Measurements from ENCODE around the gene TMA7.

Gene TMA7

DNA sequence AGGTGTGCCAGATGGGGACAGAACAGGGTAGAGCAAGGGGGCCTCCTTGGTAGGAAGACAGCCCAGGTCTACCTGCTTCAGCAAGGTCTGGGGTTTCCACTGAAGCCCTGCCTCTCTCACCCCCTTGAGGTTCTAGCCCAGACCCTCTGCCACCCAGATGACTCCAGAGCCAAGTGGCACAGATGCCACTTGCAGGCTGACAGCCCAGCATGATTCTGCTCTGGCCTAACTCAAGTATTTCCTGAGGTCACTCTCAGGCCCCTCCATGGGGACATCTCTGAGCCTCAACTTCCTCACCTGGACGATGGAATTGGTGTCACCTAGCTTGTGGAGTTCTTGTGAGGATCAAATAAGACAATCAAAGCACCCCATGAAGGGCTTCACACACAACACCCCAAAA, 34.1 kb upstream of the TMA7 start:
- no peak for DNase-seq (ENCODE audit: low read depth in 1 of 2, low spot score in 1 of 2)
- TF ChIP-seq REST (IDR thresholded peaks at IDR 0.05; ENCODE audit: insufficient replicate concordance, low read depth): no peak
- H3K27me3 ChIP-seq (ENCODE audit: insufficient read depth, poor library complexity, severe bottlenecking): no peaks in the 10 kb centered on the region
- no peak overlapping the region for H3K27ac ChIP-seq (replicated peaks)
- H3K4me3 ChIP-seq (replicated peaks; ENCODE audit: insufficient read depth, low read length): no peak overlapping the region

DNA sequence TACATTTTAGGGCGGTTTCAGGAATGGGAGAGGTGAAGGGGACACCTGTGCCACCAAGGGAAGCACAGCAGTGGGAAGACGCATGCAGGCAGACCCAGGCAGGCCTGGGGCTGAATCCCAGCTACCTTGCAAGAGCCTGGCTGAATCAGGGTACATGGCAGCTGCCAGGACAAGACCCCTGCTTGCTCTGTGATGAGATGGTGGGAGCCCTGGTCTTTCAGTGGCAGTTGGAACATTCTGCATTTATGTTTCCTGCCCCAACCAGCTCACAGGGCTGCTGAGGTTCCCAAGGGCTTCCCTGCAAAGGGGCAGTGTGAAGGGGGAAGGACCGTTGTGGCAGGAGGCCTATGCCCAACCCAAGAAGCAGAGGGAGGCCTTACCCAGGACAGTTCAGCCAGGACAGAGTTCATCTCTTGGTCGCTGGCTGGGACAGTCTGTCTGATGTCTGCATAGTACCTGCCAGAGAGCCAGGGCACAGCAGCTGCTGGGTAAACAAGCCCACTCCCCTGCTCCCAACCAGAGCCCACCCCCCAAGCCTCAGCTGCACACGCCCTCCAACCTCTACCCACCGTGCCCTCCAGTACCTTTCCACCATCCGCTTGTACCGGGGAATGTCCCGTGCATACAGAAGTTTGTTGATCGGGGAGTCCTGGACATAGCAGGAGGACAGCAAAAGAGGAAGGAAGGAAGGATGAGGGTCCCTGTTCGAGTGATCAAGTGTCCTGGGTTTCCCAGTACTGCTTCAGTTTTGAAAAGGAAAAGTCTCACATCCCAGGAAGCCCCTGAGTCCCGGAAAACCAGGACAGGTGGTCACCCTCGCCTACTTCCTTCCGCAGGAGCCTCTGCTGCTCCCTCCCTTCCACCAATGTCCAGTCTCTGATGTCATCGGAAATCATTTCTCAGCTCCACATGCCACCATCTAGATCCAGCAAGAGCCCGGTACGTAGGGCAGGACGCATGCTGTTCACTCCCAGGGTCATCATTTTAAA, 33.3 kb upstream of the TMA7 start:
- DNase-seq (ENCODE audit: low read depth in 1 of 2, low spot score in 1 of 2): no peak

GRCh38 chr3:48407542-48408099, 32.4 kb upstream of the TMA7 start:
- H3K27ac ChIP-seq (replicated peaks): no peak overlapping the region
- no peak for DNase-seq (ENCODE audit: low read depth in 1 of 2, low spot score in 1 of 2)
- TF ChIP-seq GABPA (IDR thresholded peaks at IDR 0.05; ENCODE audit: low read depth) (no peak), POLR2AphosphoS5 (IDR thresholded peaks at IDR 0.05; ENCODE audit: low read depth) (no peak), REST (IDR thresholded peaks at IDR 0.05; ENCODE audit: insufficient replicate concordance, low read depth) (no peak), SPI1 (IDR thresholded peaks at IDR 0.05; ENCODE audit: borderline replicate concordance, low read depth) (no peak)
- TF ChIP-seq, protein P1, sequence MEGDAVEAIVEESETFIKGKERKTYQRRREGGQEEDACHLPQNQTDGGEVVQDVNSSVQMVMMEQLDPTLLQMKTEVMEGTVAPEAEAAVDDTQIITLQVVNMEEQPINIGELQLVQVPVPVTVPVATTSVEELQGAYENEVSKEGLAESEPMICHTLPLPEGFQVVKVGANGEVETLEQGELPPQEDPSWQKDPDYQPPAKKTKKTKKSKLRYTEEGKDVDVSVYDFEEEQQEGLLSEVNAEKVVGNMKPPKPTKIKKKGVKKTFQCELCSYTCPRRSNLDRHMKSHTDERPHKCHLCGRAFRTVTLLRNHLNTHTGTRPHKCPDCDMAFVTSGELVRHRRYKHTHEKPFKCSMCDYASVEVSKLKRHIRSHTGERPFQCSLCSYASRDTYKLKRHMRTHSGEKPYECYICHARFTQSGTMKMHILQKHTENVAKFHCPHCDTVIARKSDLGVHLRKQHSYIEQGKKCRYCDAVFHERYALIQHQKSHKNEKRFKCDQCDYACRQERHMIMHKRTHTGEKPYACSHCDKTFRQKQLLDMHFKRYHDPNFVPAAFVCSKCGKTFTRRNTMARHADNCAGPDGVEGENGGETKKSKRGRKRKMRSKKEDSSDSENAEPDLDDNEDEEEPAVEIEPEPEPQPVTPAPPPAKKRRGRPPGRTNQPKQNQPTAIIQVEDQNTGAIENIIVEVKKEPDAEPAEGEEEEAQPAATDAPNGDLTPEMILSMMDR (IDR thresholded peaks at IDR 0.05; ENCODE audit: insufficient read depth, low read length): no peak
- H3K27me3 ChIP-seq (ENCODE audit: insufficient read depth, poor library complexity, severe bottlenecking): no peaks in the 10 kb centered on the region
- H3K4me3 ChIP-seq (replicated peaks; ENCODE audit: insufficient read depth, low read length): no peak overlapping the region

More for the DNA sequence above, 33.3 kb upstream of the TMA7 start:
- Histone ChIP-seq H3K4me3 (replicated peaks; ENCODE audit: insufficient read depth, low read length) (no peak overlapping the region), H3K27me3 (ENCODE audit: insufficient read depth, poor library complexity, severe bottlenecking) (no peaks in the 10 kb centered on the region), H3K27ac (replicated peaks) (no peak overlapping the region)
- no peak for TF ChIP-seq GABPA (IDR thresholded peaks at IDR 0.05; ENCODE audit: low read depth)
- TF ChIP-seq REST (IDR thresholded peaks at IDR 0.05; ENCODE audit: insufficient replicate concordance, low read depth): no peak
- TF ChIP-seq POLR2AphosphoS5 (IDR thresholded peaks at IDR 0.05; ENCODE audit: low read depth): no peak
- TF ChIP-seq, protein P1 (IDR thresholded peaks at IDR 0.05; ENCODE audit: insufficient read depth, low read length): no peak
- TF ChIP-seq SPI1 (IDR thresholded peaks at IDR 0.05; ENCODE audit: borderline replicate concordance, low read depth): no peak

All from HL-60 (cell line).